ENCODE data around the gene PAPPA.

PAPPA gene

GRCh38 chr9:116275418-116276195, 122.0 kb downstream of the PAPPA start:
- DNase-seq (ENCODE audit: low read depth in 2 of 2) = no peak

GRCh38 chr9:116276196-116276493, 122.6 kb downstream of the PAPPA start:
- DNase-seq (ENCODE audit: low read depth in 2 of 2) = no peak

GRCh38 chr9:116276651-116277121, 123.1 kb downstream of the PAPPA start:
- no peak for DNase-seq (ENCODE audit: low read depth in 2 of 2)

GRCh38 chr9:116278326-116278725, 124.7 kb downstream of the PAPPA start:
- DNase-seq (ENCODE audit: low read depth in 2 of 2) = no peak

- no peak for DNase-seq (ENCODE audit: low read depth in 2 of 2)
Measured at GRCh38 chr9:116279230-116279629, 125.6 kb downstream of the PAPPA start.

- DNase-seq (ENCODE audit: low read depth in 2 of 2) = no peak
Measured at GRCh38 chr9:116280529-116280928, 126.9 kb downstream of the PAPPA start.

- no peak for DNase-seq (ENCODE audit: low read depth in 2 of 2)
Measured at GRCh38 chr9:116282597-116282996, 129.0 kb downstream of the PAPPA start.

- no peak for DNase-seq (ENCODE audit: low read depth in 2 of 2)
Measured at GRCh38 chr9:116284518-116284917, 130.9 kb downstream of the PAPPA start.

- no peak for DNase-seq (ENCODE audit: low read depth in 2 of 2)
Measured at GRCh38 chr9:116285320-116285719, 131.7 kb downstream of the PAPPA start.

GRCh38 chr9:116286297-116286696, 132.7 kb downstream of the PAPPA start:
- no peak for DNase-seq (ENCODE audit: low read depth in 2 of 2)

- no peak for DNase-seq (ENCODE audit: low read depth in 2 of 2)
Measured at GRCh38 chr9:116287721-116288120, 134.1 kb downstream of the PAPPA start.

GRCh38 chr9:116288658-116289057, 135.1 kb downstream of the PAPPA start:
- no peak for DNase-seq (ENCODE audit: low read depth in 2 of 2)

GRCh38 chr9:116297346-116297745, 143.8 kb downstream of the PAPPA start:
- no peak for DNase-seq (ENCODE audit: low read depth in 2 of 2)

- DNase-seq (ENCODE audit: low read depth in 2 of 2) = no peak
Measured at GRCh38 chr9:116298249-116298648, 144.7 kb downstream of the PAPPA start.

- no peak for DNase-seq (ENCODE audit: low read depth in 2 of 2)
Measured at GRCh38 chr9:116298878-116299391, 145.3 kb downstream of the PAPPA start.

GRCh38 chr9:116300360-116300870, 146.8 kb downstream of the PAPPA start:
- DNase-seq (ENCODE audit: low read depth in 2 of 2) = no peak

GRCh38 chr9:116303270-116303669, 149.7 kb downstream of the PAPPA start:
- no peak for DNase-seq (ENCODE audit: low read depth in 2 of 2)

GRCh38 chr9:116303886-116304538, 150.4 kb downstream of the PAPPA start:
- DNase-seq (ENCODE audit: low read depth in 2 of 2) = no peak

- DNase-seq (ENCODE audit: low read depth in 2 of 2) = no peak
Measured at GRCh38 chr9:116304761-116305160, 151.2 kb downstream of the PAPPA start.

GRCh38 chr9:116308076-116308475, 154.5 kb downstream of the PAPPA start:
- DNase-seq (ENCODE audit: low read depth in 2 of 2) = no peak

GRCh38 chr9:116309900-116310611, 156.5 kb downstream of the PAPPA start:
- DNase-seq (ENCODE audit: low read depth in 2 of 2) = no peak

- DNase-seq (ENCODE audit: low read depth in 2 of 2) = no peak
Measured at GRCh38 chr9:116312221-116312620, 158.6 kb downstream of the PAPPA start.

All from stimulated activated CD8-positive, alpha-beta memory T cell treated with anti-CD3 and anti-CD28 coated beads, Interleukin-15, amount 100 ng/mL, for 4 hours (primary cell).